Measurements from ENCODE around the gene COG4.

COG4 gene

GRCh38 chr16:70482624-70483023 lies 40.7 kb downstream of the COG4 start:
- no peaks in the 10 kb centered on the region for H3K4me1 ChIP-seq (ENCODE audit: control insufficient read depth, insufficient read depth, low read length, poor library complexity, severe bottlenecking)
- peaks cover 44% of the 10 kb centered on the region for H3K36me3 ChIP-seq (ENCODE audit: control insufficient read depth, insufficient read depth, low read length)
- H3K9me3 ChIP-seq (ENCODE audit: control insufficient read depth, low read length), result no peaks in the 10 kb centered on the region
- DNase-seq, result no peak
- no peak overlapping the region for H3K27ac ChIP-seq (ENCODE audit: insufficient read depth, low read length, poor library complexity, severe bottlenecking)
- no peaks in the 10 kb centered on the region for H3K27me3 ChIP-seq (replicated peaks; ENCODE audit: control insufficient read depth, insufficient read depth, low read length, poor library complexity, severe bottlenecking)
- no peak overlapping the region for H3K4me3 ChIP-seq (ENCODE audit: insufficient read depth, low read depth, low read length, poor library complexity, severe bottlenecking)

GRCh38 chr16:70481929-70482536 lies 41.3 kb downstream of the COG4 start:
- Histone ChIP-seq H3K27ac (ENCODE audit: insufficient read depth, low read length, poor library complexity, severe bottlenecking) (no peak overlapping the region), H3K36me3 (ENCODE audit: control insufficient read depth, insufficient read depth, low read length) (peaks cover 44% of the 10 kb centered on the region), H3K27me3 (replicated peaks; ENCODE audit: control insufficient read depth, insufficient read depth, low read length, poor library complexity, severe bottlenecking) (no peaks in the 10 kb centered on the region)

GRCh38 chr16:70480127-70481105 lies 42.9 kb downstream of the COG4 start:
- H3K36me3 ChIP-seq (ENCODE audit: control insufficient read depth, insufficient read depth, low read length), result peaks cover 44% of the 10 kb centered on the region
- DNase-seq, result no peak
- H3K27ac ChIP-seq (ENCODE audit: insufficient read depth, low read length, poor library complexity, severe bottlenecking), result no peak overlapping the region
- H3K27me3 ChIP-seq (replicated peaks; ENCODE audit: control insufficient read depth, insufficient read depth, low read length, poor library complexity, severe bottlenecking), result no peaks in the 10 kb centered on the region
- no peaks in the 10 kb centered on the region for H3K9me3 ChIP-seq (ENCODE audit: control insufficient read depth, low read length)
- H3K4me3 ChIP-seq (ENCODE audit: insufficient read depth, low read depth, low read length, poor library complexity, severe bottlenecking), result no peak overlapping the region
- no peaks in the 10 kb centered on the region for H3K4me1 ChIP-seq (ENCODE audit: control insufficient read depth, insufficient read depth, low read length, poor library complexity, severe bottlenecking)

More at GRCh38 chr16:70481929-70482536, 41.3 kb downstream of the COG4 start:
- Histone ChIP-seq H3K4me1 (ENCODE audit: control insufficient read depth, insufficient read depth, low read length, poor library complexity, severe bottlenecking) (no peaks in the 10 kb centered on the region), H3K9me3 (ENCODE audit: control insufficient read depth, low read length) (no peaks in the 10 kb centered on the region), H3K4me3 (ENCODE audit: insufficient read depth, low read depth, low read length, poor library complexity, severe bottlenecking) (no peak overlapping the region)
- DNase-seq, result no peak

GRCh38 chr16:70478912-70479341 lies 44.4 kb downstream of the COG4 start:
- Histone ChIP-seq H3K9me3 (ENCODE audit: control insufficient read depth, low read length) (no peaks in the 10 kb centered on the region), H3K27me3 (replicated peaks; ENCODE audit: control insufficient read depth, insufficient read depth, low read length, poor library complexity, severe bottlenecking) (no peaks in the 10 kb centered on the region), H3K4me1 (ENCODE audit: control insufficient read depth, insufficient read depth, low read length, poor library complexity, severe bottlenecking) (no peaks in the 10 kb centered on the region), H3K27ac (ENCODE audit: insufficient read depth, low read length, poor library complexity, severe bottlenecking) (no peak overlapping the region), H3K36me3 (ENCODE audit: control insufficient read depth, insufficient read depth, low read length) (peaks cover 43% of the 10 kb centered on the region), H3K4me3 (ENCODE audit: insufficient read depth, low read depth, low read length, poor library complexity, severe bottlenecking) (no peak overlapping the region)
- no peak for DNase-seq

- no peaks in the 10 kb centered on the region for H3K4me1 ChIP-seq (ENCODE audit: control insufficient read depth, insufficient read depth, low read length, poor library complexity, severe bottlenecking)
- DNase-seq, result no peak
- H3K27ac ChIP-seq (ENCODE audit: insufficient read depth, low read length, poor library complexity, severe bottlenecking), result no peak overlapping the region
- H3K36me3 ChIP-seq (ENCODE audit: control insufficient read depth, insufficient read depth, low read length), result peaks cover 35% of the 10 kb centered on the region
- no peak overlapping the region for H3K4me3 ChIP-seq (ENCODE audit: insufficient read depth, low read depth, low read length, poor library complexity, severe bottlenecking)
- no peaks in the 10 kb centered on the region for H3K9me3 ChIP-seq (ENCODE audit: control insufficient read depth, low read length)
- no peaks in the 10 kb centered on the region for H3K27me3 ChIP-seq (replicated peaks; ENCODE audit: control insufficient read depth, insufficient read depth, low read length, poor library complexity, severe bottlenecking)
Measured at GRCh38 chr16:70478169-70478568, 45.2 kb downstream of the COG4 start.

- Histone ChIP-seq H3K4me1 (ENCODE audit: control insufficient read depth, insufficient read depth, low read length, poor library complexity, severe bottlenecking) (no peaks in the 10 kb centered on the region), H3K27ac (ENCODE audit: insufficient read depth, low read length, poor library complexity, severe bottlenecking) (no peak overlapping the region), H3K4me3 (ENCODE audit: insufficient read depth, low read depth, low read length, poor library complexity, severe bottlenecking) (no peak overlapping the region), H3K9me3 (ENCODE audit: control insufficient read depth, low read length) (no peaks in the 10 kb centered on the region), H3K36me3 (ENCODE audit: control insufficient read depth, insufficient read depth, low read length) (peaks cover 21% of the 10 kb centered on the region), H3K27me3 (replicated peaks; ENCODE audit: control insufficient read depth, insufficient read depth, low read length, poor library complexity, severe bottlenecking) (no peaks in the 10 kb centered on the region)
- no peak for DNase-seq
Measured at GRCh38 chr16:70476272-70477020, 46.9 kb downstream of the COG4 start.

GRCh38 chr16:70475054-70475871 lies 48.1 kb downstream of the COG4 start:
- H3K9me3 ChIP-seq (ENCODE audit: control insufficient read depth, low read length), result no peaks in the 10 kb centered on the region
- H3K4me3 ChIP-seq (ENCODE audit: insufficient read depth, low read depth, low read length, poor library complexity, severe bottlenecking), result no peak overlapping the region
- no peak for DNase-seq
- H3K4me1 ChIP-seq (ENCODE audit: control insufficient read depth, insufficient read depth, low read length, poor library complexity, severe bottlenecking), result no peaks in the 10 kb centered on the region
- H3K36me3 ChIP-seq (ENCODE audit: control insufficient read depth, insufficient read depth, low read length), result peaks cover 14% of the 10 kb centered on the region
- no peaks in the 10 kb centered on the region for H3K27me3 ChIP-seq (replicated peaks; ENCODE audit: control insufficient read depth, insufficient read depth, low read length, poor library complexity, severe bottlenecking)
- no peak overlapping the region for H3K27ac ChIP-seq (ENCODE audit: insufficient read depth, low read length, poor library complexity, severe bottlenecking)

- no peak for DNase-seq
- Histone ChIP-seq H3K9me3 (ENCODE audit: control insufficient read depth, low read length) (no peaks in the 10 kb centered on the region), H3K4me3 (ENCODE audit: insufficient read depth, low read depth, low read length, poor library complexity, severe bottlenecking) (no peak overlapping the region), H3K36me3 (ENCODE audit: control insufficient read depth, insufficient read depth, low read length) (peaks cover 12% of the 10 kb centered on the region), H3K27ac (ENCODE audit: insufficient read depth, low read length, poor library complexity, severe bottlenecking) (no peak overlapping the region), H3K4me1 (ENCODE audit: control insufficient read depth, insufficient read depth, low read length, poor library complexity, severe bottlenecking) (no peaks in the 10 kb centered on the region), H3K27me3 (replicated peaks; ENCODE audit: control insufficient read depth, insufficient read depth, low read length, poor library complexity, severe bottlenecking) (no peaks in the 10 kb centered on the region)
Measured at GRCh38 chr16:70474320-70475053, 48.9 kb downstream of the COG4 start.

Data from effector memory CD4-positive, alpha-beta T cell (primary cell).